Neural crest cell (in vitro differentiated cells): Measurements from ENCODE around the gene CRHBP. TPM values are rescaled to one million over a fixed set of nuclear protein-coding genes. Genes with fewer than 3 reads are reported as not detected.
"Not testable (repeated sequence)": the region's sequence is repeated elsewhere in the genome, so short reads cannot be mapped to it uniquely, and the experiment has no call there.

Source experiments
- DNase-seq: peaks from one replicate; pipeline ENCODE4 v3.0.0; 2021; ENCODE audit warnings: low read depth, mixed read lengths, low spot score
- H3K27ac Mint-ChIP-seq: one replicate; pipeline ENCODE4 v1.8.0; 2021; ENCODE audit warnings: mild to moderate bottlenecking, mixed read lengths; ENCODE audit not compliant: unreplicated experiment
- H3K27me3 Mint-ChIP-seq: 2 replicates; pipeline ENCODE4 v1.8.0; 2021; ENCODE audit warnings: low read depth, mild to moderate bottlenecking, mixed read lengths
- H3K36me3 Mint-ChIP-seq: 2 replicates; pipeline ENCODE4 v1.8.0; 2021; ENCODE audit warnings: low read depth, mild to moderate bottlenecking, mixed read lengths
- H3K4me1 Mint-ChIP-seq: 2 replicates; pipeline ENCODE4 v1.8.0; 2021; ENCODE audit warnings: mixed read lengths
- H3K4me3 Mint-ChIP-seq: one replicate; pipeline ENCODE4 v1.8.0; 2021; ENCODE audit warnings: mild to moderate bottlenecking, mixed read lengths
- H3K9me3 Mint-ChIP-seq: 2 replicates; pipeline ENCODE4 v1.8.0; 2021; ENCODE audit warnings: mixed read lengths
- CTCF ChIP-seq: fragments of 200-600 bp; sonication (generic); conservative IDR thresholded peaks from 2 replicates; pipeline ENCODE4 v1.5.0; 2021; ENCODE audit warnings: antibody characterized with exemption, mild to moderate bottlenecking
- total RNA-seq: library from RNA; stranded (reverse); gene quantifications from 2 replicates; pipeline ENCODE4 v1.2.1, GENCODE V29; 2021

Gene CRHBP
- total RNA-seq, 1 donor from 2014 or later: 0.21 TPM

DNA sequence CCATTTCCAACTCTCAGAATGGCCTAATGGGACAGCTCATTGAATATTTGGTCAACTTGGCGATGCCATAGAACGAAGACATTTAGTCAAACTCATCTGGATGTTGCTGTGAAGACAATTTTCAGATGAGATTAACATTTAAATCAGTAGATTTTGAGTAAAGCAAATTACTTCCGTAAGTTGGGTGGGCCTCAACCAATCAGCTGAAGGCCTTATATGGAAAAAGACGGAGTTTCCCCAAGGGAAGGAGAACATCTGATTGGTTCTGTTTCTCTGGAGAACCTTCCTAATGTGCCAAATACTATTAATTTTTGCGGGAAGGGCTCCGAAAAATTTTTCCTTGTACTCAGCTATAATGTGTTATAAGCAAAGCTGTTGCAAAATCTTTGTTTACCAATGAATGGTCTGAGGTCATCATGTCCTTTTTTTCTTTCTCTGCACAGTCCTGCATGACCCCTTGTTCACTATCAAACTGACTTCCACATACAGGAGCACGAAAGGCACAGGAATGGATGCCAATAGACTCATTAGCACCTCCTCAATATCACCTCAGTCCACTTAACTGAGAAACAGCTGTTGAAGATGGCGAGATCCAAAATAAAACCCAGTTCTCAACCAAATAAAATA lies 27.8 kb downstream of the CRHBP start:
- no peak for DNase-seq
- peaks cover 3% of the 10 kb centered on the region for H3K9me3 Mint-ChIP-seq
- no peaks in the 10 kb centered on the region for H3K27me3 Mint-ChIP-seq
- H3K36me3 Mint-ChIP-seq: peaks cover 3% of the 10 kb centered on the region
- no peak overlapping the region for H3K4me3 Mint-ChIP-seq
- H3K27ac Mint-ChIP-seq: no peak overlapping the region
- H3K4me1 Mint-ChIP-seq: no peaks in the 10 kb centered on the region
- TF ChIP-seq CTCF: no peak

DNA sequence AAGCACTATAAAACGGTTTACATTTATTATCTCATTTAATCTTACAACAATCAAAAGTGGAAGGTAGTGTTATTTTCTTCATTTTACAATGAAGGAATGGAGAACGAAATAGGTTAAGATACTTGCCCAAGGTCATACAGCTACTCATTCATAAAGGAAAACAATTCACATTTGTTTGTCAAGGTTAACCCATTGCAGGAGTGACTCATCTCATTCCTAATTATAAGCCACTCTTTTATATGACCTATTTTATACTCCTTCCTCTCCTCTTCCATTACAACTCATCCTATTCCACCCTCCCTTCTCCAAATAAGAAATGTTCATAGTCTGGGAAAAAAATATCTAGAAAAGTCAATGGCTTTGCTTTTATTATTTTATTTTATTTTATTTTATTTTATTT lies 29.6 kb downstream of the CRHBP start:
- no peak overlapping the region for H3K27ac Mint-ChIP-seq
- H3K9me3 Mint-ChIP-seq: peaks cover 3% of the 10 kb centered on the region
- no peak for DNase-seq
- H3K4me3 Mint-ChIP-seq: no peak overlapping the region
- peaks cover 7% of the 10 kb centered on the region for H3K4me1 Mint-ChIP-seq
- no peak for TF ChIP-seq CTCF
- peaks cover 5% of the 10 kb centered on the region for H3K36me3 Mint-ChIP-seq
- H3K27me3 Mint-ChIP-seq: no peaks in the 10 kb centered on the region

DNA sequence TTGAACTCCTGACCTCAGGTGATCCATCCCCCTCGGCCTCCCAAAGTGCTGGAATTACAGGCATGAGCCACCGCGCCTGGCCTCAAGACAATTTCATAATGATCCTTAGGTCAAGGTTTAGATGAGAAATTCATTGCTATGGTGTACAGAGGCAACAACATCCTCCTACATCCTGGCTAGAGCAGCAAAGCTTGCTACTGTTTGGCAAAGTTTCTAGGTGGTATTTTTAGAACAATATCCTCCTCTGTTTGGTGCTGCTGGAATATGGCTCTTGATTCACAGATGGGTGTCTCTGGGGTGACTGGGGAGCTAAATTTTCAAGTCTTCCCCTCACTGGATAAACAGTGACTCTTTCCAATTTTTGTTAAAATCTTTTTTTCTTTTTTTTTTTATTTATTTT lies 30.6 kb downstream of the CRHBP start:
- peaks cover 5% of the 10 kb centered on the region for H3K36me3 Mint-ChIP-seq
- peaks cover 3% of the 10 kb centered on the region for H3K9me3 Mint-ChIP-seq
- peaks cover 7% of the 10 kb centered on the region for H3K4me1 Mint-ChIP-seq
- no peak overlapping the region for H3K4me3 Mint-ChIP-seq
- DNase-seq: no peak
- H3K27me3 Mint-ChIP-seq: no peaks in the 10 kb centered on the region
- no peak for TF ChIP-seq CTCF
- H3K27ac Mint-ChIP-seq: no peak overlapping the region

- no peaks in the 10 kb centered on the region for H3K9me3 Mint-ChIP-seq
- no peak for TF ChIP-seq CTCF
- no peaks in the 10 kb centered on the region for H3K27me3 Mint-ChIP-seq
- no peak for DNase-seq
- H3K27ac Mint-ChIP-seq: no peak overlapping the region
- H3K4me3 Mint-ChIP-seq: no peak overlapping the region
- peaks cover 7% of the 10 kb centered on the region for H3K4me1 Mint-ChIP-seq
- peaks cover 2% of the 10 kb centered on the region for H3K36me3 Mint-ChIP-seq
Observed at GRCh38 chr5:76986825-76987526, 34.1 kb downstream of the CRHBP start.

GRCh38 chr5:76990899-76991459 lies 38.1 kb downstream of the CRHBP start:
- no peaks in the 10 kb centered on the region for H3K9me3 Mint-ChIP-seq
- no peak overlapping the region for H3K4me3 Mint-ChIP-seq

DNA sequence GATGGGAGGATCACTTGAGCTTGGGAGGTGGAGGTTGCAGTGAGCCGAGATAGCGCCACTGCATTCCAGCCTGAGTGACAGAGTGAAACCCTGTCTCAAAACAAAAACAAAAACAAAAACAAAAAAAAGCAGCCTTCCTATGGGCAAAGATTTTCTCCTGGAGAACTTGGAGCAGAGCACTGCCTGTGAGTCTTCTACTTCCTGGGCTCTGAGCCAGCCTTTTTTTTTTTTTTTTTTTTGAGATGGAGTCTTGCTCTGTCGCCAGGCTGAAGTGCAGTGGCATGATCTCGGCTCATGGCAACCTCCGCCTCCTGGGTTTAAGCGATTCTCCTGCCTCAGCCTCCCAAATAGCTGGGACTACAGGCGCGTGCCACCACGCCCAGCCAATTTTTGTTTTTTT lies 40.6 kb downstream of the CRHBP start:
- not testable (repeated sequence) for H3K36me3 Mint-ChIP-seq, H3K9me3 Mint-ChIP-seq, DNase-seq, H3K4me1 Mint-ChIP-seq, H3K4me3 Mint-ChIP-seq, H3K27ac Mint-ChIP-seq
- H3K27me3 Mint-ChIP-seq: peaks cover 11% of the 10 kb centered on the region

More at GRCh38 chr5:76990899-76991459, 38.1 kb downstream of the CRHBP start:
- H3K27ac Mint-ChIP-seq: no peak overlapping the region
- H3K27me3 Mint-ChIP-seq: peaks cover 4% of the 10 kb centered on the region
- TF ChIP-seq CTCF: no peak
- H3K4me1 Mint-ChIP-seq: peaks cover 7% of the 10 kb centered on the region
- DNase-seq: no peak
- H3K36me3 Mint-ChIP-seq: peaks cover 2% of the 10 kb centered on the region
